OCI-LY7 (cell line): ENCODE measurements around the gene KRCC1. TPM values are rescaled to one million over a fixed set of nuclear protein-coding genes. Genes with fewer than 3 reads are reported as not detected.
"Not testable (repeated sequence)": the region's sequence is repeated elsewhere in the genome, so short reads cannot be mapped to it uniquely, and the experiment has no call there.

Source experiments
- BruUV-seq: library from RNA; stranded (reverse); fragments of 400-500 nt; replicated peaks from 2 replicates; lab custom pipeline; 2021; lab: Mats Ljungman, UMichigan
- CTCF ChIA-PET: fragments of 300-600 bp; sonication (Branson Sonifier 250); formaldehyde crosslinking; loops from one replicate; lab custom pipeline; 2022; ENCODE audit warnings: antibody characterized with exemption; ENCODE audit not compliant: unreplicated experiment; lab: Charles Lee
- POLR2A ChIA-PET: fragments of 300-600 bp; sonication (Branson Sonifier 250); formaldehyde crosslinking; loops from one replicate; lab custom pipeline; 2022; ENCODE audit warnings: antibody characterized with exemption; lab: Charles Lee
- DNase-seq: peaks from one replicate; pipeline ENCODE4 v3.0.0-alpha.2; 2015; ENCODE audit warnings: low spot score
- H2AFZ ChIP-seq: fragments of 200-600 bp; sonication (generic), shearing (Covaris generic); 2 replicates; pipeline ENCODE4 v1.6.1; 2014; ENCODE audit warnings: mild to moderate bottlenecking, antibody characterized with exemption, low read length, moderate library complexity
- H3K27ac ChIP-seq: fragments of 200-600 bp; sonication (generic); 2 replicates; pipeline ENCODE4 v1.5.1; 2014; ENCODE audit warnings: mixed run types, low read depth, mild to moderate bottlenecking, moderate library complexity, low read length, inconsistent platforms; ENCODE audit not compliant: poor library complexity, severe bottlenecking
- H3K36me3 ChIP-seq: fragments of 200-600 bp; sonication (generic); 2 replicates; pipeline ENCODE4 v1.6.1; 2014; ENCODE audit warnings: mild to moderate bottlenecking, antibody characterized with exemption, low read length, moderate library complexity, mixed read lengths; ENCODE audit not compliant: insufficient read depth
- H3K4me1 ChIP-seq: fragments of 200-600 bp; sonication (generic); 2 replicates; pipeline ENCODE4 v1.5.1; 2014; ENCODE audit warnings: mild to moderate bottlenecking, low read length; ENCODE audit not compliant: insufficient read depth, poor library complexity, severe bottlenecking
- H3K4me2 ChIP-seq: fragments of 200-600 bp; sonication (generic); 2 replicates; pipeline ENCODE4 v1.6.1; 2014; ENCODE audit warnings: mild to moderate bottlenecking, low read length
- H3K4me3 ChIP-seq: fragments of 200-600 bp; sonication (generic); 2 replicates; pipeline ENCODE4 v1.5.1; 2014; ENCODE audit warnings: mild to moderate bottlenecking, low read depth, low read length; ENCODE audit not compliant: poor library complexity, severe bottlenecking
- H3K79me2 ChIP-seq: fragments of 200-600 bp; sonication (generic); 2 replicates; pipeline ENCODE4 v1.6.1; 2016; ENCODE audit warnings: low read depth, mild to moderate bottlenecking, low read length, moderate library complexity, mixed read lengths; ENCODE audit not compliant: insufficient read depth
- H3K9me2 ChIP-seq: fragments of 200-600 bp; sonication (generic); 2 replicates; pipeline ENCODE4 v1.6.1; 2016; ENCODE audit warnings: mild to moderate bottlenecking, low read length, mixed read lengths; ENCODE audit not compliant: insufficient read depth
- H3K9me3 ChIP-seq: fragments of 200-600 bp; sonication (generic); 2 replicates; pipeline ENCODE4 v1.6.1; 2014; ENCODE audit warnings: mild to moderate bottlenecking, mixed run types, low read length, mixed read lengths
- H4K20me1 ChIP-seq: fragments of 200-600 bp; sonication (generic); 2 replicates; pipeline ENCODE4 v1.6.1; 2014; ENCODE audit warnings: mild to moderate bottlenecking, antibody characterized with exemption, low read length, moderate library complexity, mixed read lengths; ENCODE audit not compliant: insufficient read depth
- CTCF ChIP-seq: fragments of 200-600 bp; sonication (generic); conservative IDR thresholded peaks from 2 replicates; pipeline ENCODE4 v1.5.1; 2014; ENCODE audit warnings: mild to moderate bottlenecking, antibody characterized with exemption, low read length, moderate library complexity, mixed read lengths
- EZH2phosphoT487 ChIP-seq: fragments of 200-600 bp; sonication (generic); IDR thresholded peaks from 2 replicates; pipeline ENCODE4 v1.6.1; 2018; ENCODE audit warnings: low read depth, borderline replicate concordance, mild to moderate bottlenecking, mixed run types, antibody characterized with exemption, low read length, moderate library complexity, mixed read lengths
- intact Hi-C: fragments of 100-400 bp; cut with micrococcal nuclease; formaldehyde crosslinking; loops from one replicate; pipeline ENCODE4 v1.10.0; 2022; ENCODE audit not compliant: unreplicated experiment
- total RNA-seq, 2 experiments: library from RNA; depleted of rRNA in 1 of 2; stranded (reverse); fragments of >200 nt in 1 of 2; shearing (Covaris generic) in 1 of 2; gene quantifications; 2 replicates each; pipeline ENCODE4 v1.2.3, GENCODE V29; 2014 to 2022

Gene KRCC1
- total RNA-seq, 2 experiments from 2014 or later = 18.7 to 31.7 TPM

GRCh38 chr2:87996570-87996969 is 59.0 kb downstream of the KRCC1 start:
- ChIA-PET POLR2A (no interaction called here), CTCF (no interaction called here)
- intact Hi-C loops = no loop called here
- TF ChIP-seq CTCF (no peak), EZH2phosphoT487 (no peak)
- Histone ChIP-seq H3K27ac (no peak overlapping the region), H3K9me2 (no peaks in the 10 kb centered on the region), H3K9me3 (no peaks in the 10 kb centered on the region), H4K20me1 (no peaks in the 10 kb centered on the region), H3K4me3 (no peak overlapping the region), H3K79me2 (no peaks in the 10 kb centered on the region), H3K36me3 (no peaks in the 10 kb centered on the region), H3K4me2 (no peak overlapping the region), H2AFZ (no peak overlapping the region), H3K4me1 (peaks cover 3% of the 10 kb centered on the region)
- no TSS peak for BruUV-seq
- no peak for DNase-seq

DNA sequence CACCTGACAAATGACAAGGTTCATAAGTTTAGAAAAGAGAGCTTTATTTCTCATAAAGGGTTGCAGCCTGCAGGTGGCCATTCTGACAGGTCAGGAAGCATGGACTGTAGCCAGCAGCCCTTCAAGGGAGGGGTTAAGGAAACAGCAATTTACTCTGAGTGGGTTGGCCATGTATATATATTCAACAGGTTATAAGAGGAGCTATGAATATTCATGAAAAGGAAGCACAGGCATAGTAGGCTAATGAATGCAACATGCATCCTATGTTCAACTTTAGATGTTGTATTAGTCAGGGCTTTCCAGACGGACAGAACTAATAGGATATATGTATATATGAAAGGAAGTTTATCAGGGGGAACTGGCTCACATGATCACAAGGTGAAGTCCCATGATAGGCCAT is 59.8 kb downstream of the KRCC1 start:
- POLR2A ChIA-PET = no interaction called here
- Histone ChIP-seq H3K36me3 (no peaks in the 10 kb centered on the region), H3K9me2 (no peaks in the 10 kb centered on the region), H3K9me3 (no peaks in the 10 kb centered on the region), H4K20me1 (no peaks in the 10 kb centered on the region), H3K4me2 (no peak overlapping the region), H3K4me1 (no peaks in the 10 kb centered on the region), H3K4me3 (no peak overlapping the region), H2AFZ (no peak overlapping the region), H3K79me2 (no peaks in the 10 kb centered on the region), H3K27ac (no peak overlapping the region)
- no peak for DNase-seq
- intact Hi-C loops = no loop called here
- BruUV-seq = no TSS peak
- CTCF ChIA-PET = no interaction called here
- TF ChIP-seq EZH2phosphoT487 (no peak), CTCF (no peak)

DNA sequence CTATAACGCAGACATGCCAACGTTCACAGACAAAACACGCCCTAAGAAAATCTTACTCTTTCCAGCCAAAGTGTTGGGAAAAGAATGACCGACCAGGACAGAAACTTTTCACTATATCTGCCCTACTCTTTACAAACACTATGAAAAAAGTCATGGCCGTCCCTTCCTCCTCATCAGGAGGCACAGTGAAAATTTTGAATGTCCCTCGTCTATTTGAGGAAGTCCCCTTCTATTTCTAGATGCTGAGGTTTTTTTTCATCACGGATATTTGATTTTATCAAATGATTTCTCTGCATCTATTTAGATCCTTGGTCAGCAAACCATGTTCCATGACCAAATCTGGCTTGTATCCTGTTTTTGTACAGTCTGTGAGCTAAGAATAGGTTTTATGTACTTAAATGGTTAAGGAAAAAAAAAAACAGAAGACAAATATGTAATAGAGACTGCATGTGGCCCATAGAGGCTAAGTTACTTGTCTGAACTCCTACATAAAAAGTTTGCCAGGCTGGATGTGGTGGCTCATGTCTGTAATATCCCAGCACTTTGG is 61.2 kb downstream of the KRCC1 start:
- DNase-seq, H3K36me3 ChIP-seq, H3K4me2 ChIP-seq, H3K9me3 ChIP-seq, intact Hi-C loops, H3K27ac ChIP-seq, H3K4me3 ChIP-seq, BruUV-seq, H4K20me1 ChIP-seq, H3K4me1 ChIP-seq, H3K9me2 ChIP-seq, H3K79me2 ChIP-seq, H2AFZ ChIP-seq, CTCF ChIA-PET, POLR2A ChIA-PET: not testable (repeated sequence)

- H3K36me3 ChIP-seq, H3K27ac ChIP-seq, BruUV-seq, H3K9me3 ChIP-seq, H3K4me1 ChIP-seq, POLR2A ChIA-PET, intact Hi-C loops, H2AFZ ChIP-seq, H3K4me3 ChIP-seq, H3K79me2 ChIP-seq, CTCF ChIA-PET, H3K9me2 ChIP-seq, DNase-seq, H3K4me2 ChIP-seq, H4K20me1 ChIP-seq: not testable (repeated sequence)
Measured at GRCh38 chr2:87992569-87992968, 63.0 kb downstream of the KRCC1 start.

- H3K9me2 ChIP-seq, H2AFZ ChIP-seq, intact Hi-C loops, H3K36me3 ChIP-seq, H3K4me1 ChIP-seq, BruUV-seq, H3K9me3 ChIP-seq, H3K4me2 ChIP-seq, DNase-seq, POLR2A ChIA-PET, H3K27ac ChIP-seq, CTCF ChIA-PET, H3K79me2 ChIP-seq, H4K20me1 ChIP-seq, H3K4me3 ChIP-seq: not testable (repeated sequence)
Measured at GRCh38 chr2:87987473-87987872, 68.1 kb downstream of the KRCC1 start.
